Fibroblast of villous mesenchyme (primary cell): ENCODE measurements around the gene PSME2. TPM values are rescaled to one million over a fixed set of nuclear protein-coding genes. Genes with fewer than 3 reads are reported as not detected.

Experiments
- DNase-seq: peaks from one replicate; pipeline ENCODE4 v3.0.0-alpha.2; 2010; ENCODE audit warnings: low read depth
- H3K4me3 ChIP-seq: 2 replicates; pipeline ENCODE4 v1.5.1; 2011; ENCODE audit warnings: low read depth, mild to moderate bottlenecking, low read length
- total RNA-seq: library from RNA; depleted of rRNA; stranded (reverse); fragments of >200 nt; gene quantifications from 2 replicates; pipeline ENCODE4 v1.2.3, GENCODE V29; 2012
- TF ChIP-seq, protein P1 (sequence below): IDR thresholded peaks from 2 replicates; pipeline ENCODE4 v1.5.1; 2012; ENCODE audit warnings: low read depth, mild to moderate bottlenecking, low read length; ENCODE audit not compliant: insufficient read depth

The PSME2 gene
- total RNA-seq, 1 donor, result 151 TPM

DNA sequence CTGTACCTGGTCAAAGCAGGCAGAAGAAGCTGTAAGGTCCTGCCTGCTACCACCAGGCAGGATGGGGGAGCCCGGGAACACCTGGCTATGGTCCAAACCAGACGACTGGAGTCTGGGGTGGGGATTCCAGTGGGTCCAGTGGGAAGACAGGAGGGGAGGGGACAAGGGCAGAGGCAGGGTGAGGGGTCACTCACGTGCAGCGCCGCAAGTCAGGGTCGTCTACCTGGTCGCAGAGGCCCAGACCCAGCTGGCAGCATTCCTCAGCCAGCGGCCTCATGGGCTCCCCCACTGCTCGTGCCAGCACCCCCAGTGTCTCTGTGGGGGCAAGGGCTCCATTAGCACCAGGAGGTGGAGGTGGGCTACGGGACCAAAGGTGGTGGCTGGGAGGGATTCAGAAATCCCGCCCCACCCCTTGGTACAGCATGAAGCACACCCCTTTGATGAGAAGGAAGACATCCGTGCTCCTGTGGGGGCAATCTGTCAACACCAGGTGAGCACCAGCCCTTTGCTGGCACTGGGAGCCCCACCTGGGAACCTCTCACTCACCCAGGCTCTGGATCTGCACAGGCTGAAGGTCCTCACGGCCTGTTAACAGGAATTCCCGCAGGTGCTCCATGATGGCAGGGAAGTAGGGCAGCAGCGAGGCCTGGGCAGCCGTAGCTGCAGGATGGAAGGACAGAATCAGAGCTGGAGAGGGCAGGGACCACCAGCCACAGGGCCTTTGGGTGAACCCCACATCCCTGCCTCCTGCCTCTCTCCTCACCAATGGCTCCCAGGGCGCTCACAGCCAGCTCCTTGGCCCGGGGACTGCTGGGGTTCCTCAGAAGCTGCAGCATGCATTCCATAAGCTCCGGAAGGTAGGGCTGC is 37.9 kb upstream of the PSME2 start:
- TF ChIP-seq, protein P1, sequence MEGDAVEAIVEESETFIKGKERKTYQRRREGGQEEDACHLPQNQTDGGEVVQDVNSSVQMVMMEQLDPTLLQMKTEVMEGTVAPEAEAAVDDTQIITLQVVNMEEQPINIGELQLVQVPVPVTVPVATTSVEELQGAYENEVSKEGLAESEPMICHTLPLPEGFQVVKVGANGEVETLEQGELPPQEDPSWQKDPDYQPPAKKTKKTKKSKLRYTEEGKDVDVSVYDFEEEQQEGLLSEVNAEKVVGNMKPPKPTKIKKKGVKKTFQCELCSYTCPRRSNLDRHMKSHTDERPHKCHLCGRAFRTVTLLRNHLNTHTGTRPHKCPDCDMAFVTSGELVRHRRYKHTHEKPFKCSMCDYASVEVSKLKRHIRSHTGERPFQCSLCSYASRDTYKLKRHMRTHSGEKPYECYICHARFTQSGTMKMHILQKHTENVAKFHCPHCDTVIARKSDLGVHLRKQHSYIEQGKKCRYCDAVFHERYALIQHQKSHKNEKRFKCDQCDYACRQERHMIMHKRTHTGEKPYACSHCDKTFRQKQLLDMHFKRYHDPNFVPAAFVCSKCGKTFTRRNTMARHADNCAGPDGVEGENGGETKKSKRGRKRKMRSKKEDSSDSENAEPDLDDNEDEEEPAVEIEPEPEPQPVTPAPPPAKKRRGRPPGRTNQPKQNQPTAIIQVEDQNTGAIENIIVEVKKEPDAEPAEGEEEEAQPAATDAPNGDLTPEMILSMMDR, result no peak
- no peak for DNase-seq
- no peak overlapping the region for H3K4me3 ChIP-seq

DNA sequence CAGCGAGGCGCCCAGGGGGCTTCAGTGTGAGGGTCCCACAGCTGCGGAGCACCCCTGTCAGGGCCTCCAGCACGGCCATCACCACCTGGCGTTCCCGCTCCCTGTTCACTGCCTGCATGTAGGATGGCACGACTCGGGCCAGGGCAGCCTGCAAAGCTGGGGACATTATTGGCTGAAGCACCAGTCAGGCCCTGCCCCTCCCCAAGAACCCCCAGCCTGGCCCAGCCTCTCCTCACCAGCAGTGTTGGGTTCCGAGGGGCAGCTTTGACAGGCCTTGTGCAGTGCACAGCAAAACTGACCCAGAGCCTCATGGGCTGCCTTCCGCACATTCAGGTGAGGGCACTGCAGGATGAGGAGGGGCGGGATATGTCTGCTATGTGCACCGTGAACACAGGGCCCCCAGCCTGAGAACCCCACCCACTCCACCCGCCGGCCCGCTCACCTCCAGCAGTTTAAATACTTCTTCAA is 36.6 kb upstream of the PSME2 start:
- DNase-seq, result no peak
- H3K4me3 ChIP-seq, result no peak overlapping the region
- TF ChIP-seq, protein P1, result no peak

DNA sequence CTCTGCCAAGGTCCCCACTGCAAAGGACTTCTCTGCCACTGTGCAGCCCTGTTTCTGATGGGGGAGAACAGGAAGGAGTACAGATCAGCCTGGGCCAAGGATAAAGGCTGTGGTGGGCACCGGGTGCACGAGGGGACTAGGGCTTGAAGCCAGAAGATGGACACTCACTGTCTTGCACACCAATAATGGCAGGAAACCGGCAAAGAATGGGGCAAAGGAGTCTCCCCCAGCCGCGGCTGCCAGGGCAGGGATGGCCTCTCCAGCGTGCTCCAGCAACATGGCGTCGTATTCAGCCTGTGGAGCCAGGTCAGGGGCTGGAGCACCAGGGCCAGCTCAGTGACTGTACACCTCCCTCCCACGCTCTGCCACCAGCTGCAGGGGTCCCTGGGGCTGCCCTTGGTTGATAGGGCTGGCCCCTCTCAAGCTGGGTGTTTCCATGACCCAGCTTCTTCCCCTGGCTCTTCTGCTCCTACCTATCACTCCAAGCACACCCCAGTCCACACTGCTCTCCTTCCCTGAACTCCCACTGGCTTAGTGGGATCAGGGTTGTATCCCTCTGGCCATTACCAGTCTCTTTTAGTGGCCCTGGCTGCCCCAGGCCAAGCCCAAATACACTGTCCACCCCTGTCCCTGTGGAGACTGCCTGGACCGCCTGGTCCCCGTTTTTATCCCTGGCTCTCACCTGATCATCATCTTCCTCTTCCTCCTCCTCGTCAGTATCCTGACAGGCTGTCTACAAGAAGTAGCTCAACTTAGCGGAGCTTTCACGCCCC is 35.9 kb upstream of the PSME2 start:
- no peak overlapping the region for H3K4me3 ChIP-seq
- TF ChIP-seq, protein P1, result no peak
- no peak for DNase-seq

DNA sequence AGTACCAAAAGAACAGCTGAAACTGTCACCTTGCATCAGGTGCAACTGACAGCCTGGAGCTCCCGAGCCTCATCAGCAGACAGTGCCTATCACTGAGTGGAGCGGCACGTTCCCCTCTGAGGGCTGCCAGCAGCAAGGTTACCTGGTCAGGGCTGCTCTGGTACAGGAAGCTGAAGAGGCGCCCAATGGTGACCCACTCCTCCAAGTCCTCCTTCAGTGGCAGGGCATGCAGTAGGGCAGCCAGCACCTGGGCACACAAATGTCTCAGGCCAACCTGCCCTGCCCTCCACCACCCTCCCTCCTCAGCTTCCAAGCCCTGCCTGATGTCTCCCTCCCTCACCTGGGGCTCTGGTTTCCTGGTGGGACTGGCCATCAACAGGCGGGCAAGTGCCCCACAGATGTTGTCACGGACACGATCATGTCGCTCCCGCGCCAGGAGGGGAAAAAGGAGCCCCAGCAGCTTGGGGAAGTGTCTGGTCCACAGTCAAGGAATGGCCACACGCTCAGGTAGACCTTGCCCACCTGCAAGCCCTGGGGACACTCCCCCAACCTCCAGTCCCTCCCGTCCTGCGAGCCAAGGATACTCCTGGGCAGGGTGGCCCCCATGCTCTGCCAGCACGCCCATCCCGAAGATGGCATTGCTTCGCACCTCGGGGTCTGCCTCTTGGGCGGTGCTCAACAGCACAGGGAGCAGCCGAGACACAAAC is 35.1 kb upstream of the PSME2 start:
- TF ChIP-seq, protein P1, result no peak
- no peak overlapping the region for H3K4me3 ChIP-seq

DNA sequence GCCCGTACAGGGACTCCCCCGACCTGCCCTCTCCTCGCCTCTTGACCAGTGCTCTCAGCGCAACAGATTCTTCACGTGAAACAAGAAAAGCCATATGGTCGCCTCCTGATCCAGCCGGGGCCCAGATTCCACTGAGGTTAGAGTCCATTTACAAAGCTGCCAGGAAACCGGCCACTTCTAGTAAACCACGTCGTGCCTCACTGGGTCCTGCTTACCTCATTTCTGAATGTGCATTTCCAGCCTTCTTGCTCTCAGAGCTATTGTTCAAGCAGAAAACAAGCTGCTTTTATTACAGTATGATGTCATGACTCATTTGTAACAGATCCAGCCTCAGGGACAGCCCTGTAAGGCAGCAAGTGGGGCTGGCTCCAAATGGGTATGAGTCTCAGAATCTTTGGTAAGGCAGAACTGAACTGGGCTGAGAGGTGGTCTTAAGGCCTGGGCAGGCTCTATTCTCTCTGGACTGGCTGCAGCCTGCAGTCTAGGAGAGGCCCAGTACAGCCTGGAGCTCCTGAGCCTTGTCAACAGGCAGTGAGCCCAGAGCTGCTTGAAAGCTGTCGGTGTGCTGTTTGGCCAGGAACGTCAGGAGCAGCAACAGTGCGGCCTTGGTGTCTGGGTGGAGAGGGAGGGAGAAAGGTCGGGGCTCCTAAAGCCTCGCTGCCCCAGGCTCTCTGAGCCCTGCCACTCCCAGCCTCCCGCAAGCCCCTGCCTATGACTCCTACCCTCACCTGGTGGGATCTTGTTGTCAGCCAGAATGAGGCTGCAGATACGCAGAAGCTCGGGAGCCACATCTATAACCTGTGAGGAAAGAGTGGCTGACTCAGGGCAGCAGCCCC is 33.8 kb upstream of the PSME2 start:
- TF ChIP-seq, protein P1, result no peak
- DNase-seq, result peak; percentile 80
- no peak overlapping the region for H3K4me3 ChIP-seq

More for the DNA sequence above, 35.1 kb upstream of the PSME2 start:
- no peak for DNase-seq
